ENCODE data around the gene NPEPPS.

The NPEPPS gene

GRCh38 chr17:47630614-47631013 is 99.7 kb downstream of the NPEPPS start:
- DNase-seq (ENCODE audit: low spot score): no peak

- no peak for DNase-seq (ENCODE audit: low spot score)
Observed at GRCh38 chr17:47632991-47633390, 102.1 kb downstream of the NPEPPS start.

GRCh38 chr17:47633996-47634395 is 103.1 kb downstream of the NPEPPS start:
- DNase-seq (ENCODE audit: low spot score): no peak

- DNase-seq (ENCODE audit: low spot score): no peak
Observed at GRCh38 chr17:47634870-47635269, 104.0 kb downstream of the NPEPPS start.

- no peak for DNase-seq (ENCODE audit: low spot score)
Observed at GRCh38 chr17:47635734-47636133, 104.8 kb downstream of the NPEPPS start.

GRCh38 chr17:47636273-47637030 is 105.5 kb downstream of the NPEPPS start:
- DNase-seq (ENCODE audit: low spot score): no peak

GRCh38 chr17:47638903-47639302 is 108.0 kb downstream of the NPEPPS start:
- no peak for DNase-seq (ENCODE audit: low spot score)

GRCh38 chr17:47640076-47640475 is 109.2 kb downstream of the NPEPPS start:
- DNase-seq (ENCODE audit: low spot score): no peak

GRCh38 chr17:47641202-47641601 is 110.3 kb downstream of the NPEPPS start:
- no peak for DNase-seq (ENCODE audit: low spot score)

- DNase-seq (ENCODE audit: low spot score): no peak
Observed at GRCh38 chr17:47643116-47643515, 112.2 kb downstream of the NPEPPS start.

GRCh38 chr17:47644324-47644723 is 113.4 kb downstream of the NPEPPS start:
- DNase-seq (ENCODE audit: low spot score): no peak

- DNase-seq (ENCODE audit: low spot score): peak; percentile 95
Observed at GRCh38 chr17:47649153-47649971, 118.5 kb downstream of the NPEPPS start, which contains the start of gene KPNB1. Gene KPNB1 (plus strand): TSS chr17:47649919. CDS start chr17:47650245, 326 bp downstream.

- DNase-seq (ENCODE audit: low spot score): peak; percentile 43
Observed at GRCh38 chr17:47649972-47650524, 119.1 kb downstream of the NPEPPS start.

GRCh38 chr17:47650525-47651522 is 119.9 kb downstream of the NPEPPS start:
- peak; percentile 89 for DNase-seq (ENCODE audit: low spot score)

- no peak for DNase-seq (ENCODE audit: low spot score)
Observed at GRCh38 chr17:47651704-47652103, 120.8 kb downstream of the NPEPPS start.

GRCh38 chr17:47652570-47652969 is 121.7 kb downstream of the NPEPPS start:
- DNase-seq (ENCODE audit: low spot score): no peak

- no peak for DNase-seq (ENCODE audit: low spot score)
Observed at GRCh38 chr17:47653442-47653841, 122.5 kb downstream of the NPEPPS start.

- no peak for DNase-seq (ENCODE audit: low spot score)
Observed at GRCh38 chr17:47654991-47655390, 124.1 kb downstream of the NPEPPS start.

GRCh38 chr17:47660064-47660492 is 129.2 kb downstream of the NPEPPS start:
- no peak for DNase-seq (ENCODE audit: low spot score)

- no peak for DNase-seq (ENCODE audit: low spot score)
Observed at GRCh38 chr17:47663912-47664623, 133.2 kb downstream of the NPEPPS start.

GRCh38 chr17:47664624-47664941 is 133.7 kb downstream of the NPEPPS start:
- no peak for DNase-seq (ENCODE audit: low spot score)

Measured in HuH-7 (cell line).